Stimulated activated CD8-positive, alpha-beta memory T cell treated with anti-CD3 and anti-CD28 coated beads, Interleukin-2, amount 100 ng/mL, for 1 hour (primary cell): Measurements from ENCODE around the gene CST3.
"Not testable (repeated sequence)": the region's sequence is repeated elsewhere in the genome, so short reads cannot be mapped to it uniquely, and the experiment has no call there.

Source experiments
- DNase-seq, 2 donors: peaks; one replicate each; pipeline ENCODE4 v3.0.0-alpha.2; 2020; ENCODE audit warnings: low read depth in 2 of 2

The CST3 gene

DNA sequence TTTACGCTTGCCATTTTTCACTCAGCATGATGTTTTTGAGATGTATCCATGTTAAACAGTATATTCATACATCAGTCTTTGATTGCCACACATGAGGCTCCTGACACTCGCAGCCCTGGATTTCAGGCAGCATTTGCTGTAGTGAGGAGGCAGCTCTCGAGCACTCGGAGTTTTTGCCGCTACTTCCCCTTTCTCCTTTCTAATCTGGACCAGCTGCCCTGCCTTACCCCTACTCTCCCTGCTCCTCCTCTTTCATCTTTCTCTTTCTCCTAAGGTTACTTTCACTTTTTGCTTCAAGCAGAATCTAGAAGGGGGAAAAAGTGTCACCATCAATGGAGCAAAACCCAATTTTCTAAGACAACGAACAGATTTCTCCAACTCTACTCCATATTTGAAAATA lies 5.9 kb upstream of the CST3 start:
- DNase-seq: no peak

DNA sequence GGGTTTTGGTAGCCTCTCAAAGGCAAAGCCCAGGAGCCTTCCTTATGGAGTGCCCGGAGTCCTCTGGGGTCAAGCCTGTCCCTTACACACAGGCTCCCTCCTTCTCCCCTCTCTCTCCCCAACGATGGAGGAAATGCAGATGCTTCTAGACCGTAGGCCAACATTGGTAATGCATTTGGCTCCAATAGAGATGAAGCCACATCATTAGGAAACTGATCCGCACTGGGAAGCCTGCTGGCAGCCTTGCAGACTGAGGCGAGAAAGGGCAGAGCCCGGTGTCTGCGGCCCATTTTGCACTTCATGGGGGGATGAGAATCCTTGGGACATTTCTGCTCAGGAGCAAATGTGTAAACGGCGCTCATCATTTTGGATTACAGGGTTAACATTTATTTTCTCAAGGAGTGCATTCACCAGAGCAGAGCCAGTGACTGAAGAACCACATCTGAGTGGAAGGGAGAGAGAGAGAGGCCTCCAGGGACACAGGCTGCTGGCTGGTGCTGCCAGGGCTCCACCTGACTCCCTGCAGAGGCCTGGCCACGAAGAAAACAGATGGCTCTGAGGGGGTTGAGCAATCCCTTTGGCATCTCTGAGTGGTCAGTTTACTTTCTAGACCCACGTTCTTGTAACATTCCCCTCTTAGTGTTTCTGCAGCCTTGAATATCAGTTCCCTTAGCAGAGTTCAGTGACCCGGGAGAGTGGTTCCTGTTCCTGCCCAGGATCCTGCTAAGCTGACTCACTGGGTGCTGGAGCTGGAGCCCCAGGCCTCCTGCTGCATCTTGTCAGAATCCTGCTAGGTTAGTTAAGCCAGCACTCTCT lies 4.4 kb upstream of the CST3 start:
- DNase-seq: no peak

DNA sequence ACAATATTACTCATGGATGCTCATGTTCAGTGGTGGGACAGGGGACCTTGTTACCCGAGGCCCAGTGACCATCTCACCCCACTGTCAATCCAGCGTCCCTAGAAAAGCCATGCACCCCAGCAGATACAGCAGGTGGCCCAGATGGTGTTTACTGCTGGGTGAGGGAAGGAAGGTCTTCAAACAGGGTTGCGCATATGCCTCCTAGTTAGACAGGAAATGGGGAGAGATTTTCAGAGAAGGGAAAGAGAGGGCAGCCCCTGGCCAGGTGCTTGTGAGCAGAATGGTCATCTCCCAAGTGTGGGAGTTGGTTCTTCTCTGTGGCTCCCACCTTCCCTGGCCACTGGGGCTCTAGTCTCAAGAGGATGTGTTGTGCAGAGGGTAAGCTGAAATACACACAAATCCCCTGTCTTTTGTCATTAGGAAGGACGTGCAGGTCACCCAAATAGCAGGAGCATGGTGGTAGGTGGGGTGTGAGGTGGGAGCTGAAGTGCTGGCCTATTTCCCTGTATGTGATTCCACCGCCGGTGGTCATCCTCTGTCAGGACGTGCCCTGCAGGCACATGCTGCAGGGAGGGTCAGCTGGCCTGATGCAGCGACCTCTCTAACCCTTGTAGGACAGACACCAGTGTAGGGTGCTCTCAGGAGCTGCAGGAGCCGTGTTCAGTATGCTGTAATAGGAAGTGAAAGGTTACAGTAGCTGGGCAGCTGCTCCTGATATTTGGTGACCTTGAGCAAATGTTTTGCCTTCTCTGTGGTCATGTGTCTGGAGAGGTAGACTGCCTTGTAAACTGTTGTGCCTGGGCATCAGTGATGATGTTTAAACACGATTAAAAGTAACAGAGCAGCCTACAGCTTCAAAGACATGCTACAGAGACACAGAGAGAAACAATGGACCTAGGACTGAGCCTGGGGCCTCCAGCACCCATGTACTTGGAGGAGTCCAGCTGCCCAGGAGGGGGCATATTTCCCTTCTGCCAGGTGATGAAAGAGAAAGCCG lies 3.2 kb upstream of the CST3 start:
- DNase-seq: no peak

DNA sequence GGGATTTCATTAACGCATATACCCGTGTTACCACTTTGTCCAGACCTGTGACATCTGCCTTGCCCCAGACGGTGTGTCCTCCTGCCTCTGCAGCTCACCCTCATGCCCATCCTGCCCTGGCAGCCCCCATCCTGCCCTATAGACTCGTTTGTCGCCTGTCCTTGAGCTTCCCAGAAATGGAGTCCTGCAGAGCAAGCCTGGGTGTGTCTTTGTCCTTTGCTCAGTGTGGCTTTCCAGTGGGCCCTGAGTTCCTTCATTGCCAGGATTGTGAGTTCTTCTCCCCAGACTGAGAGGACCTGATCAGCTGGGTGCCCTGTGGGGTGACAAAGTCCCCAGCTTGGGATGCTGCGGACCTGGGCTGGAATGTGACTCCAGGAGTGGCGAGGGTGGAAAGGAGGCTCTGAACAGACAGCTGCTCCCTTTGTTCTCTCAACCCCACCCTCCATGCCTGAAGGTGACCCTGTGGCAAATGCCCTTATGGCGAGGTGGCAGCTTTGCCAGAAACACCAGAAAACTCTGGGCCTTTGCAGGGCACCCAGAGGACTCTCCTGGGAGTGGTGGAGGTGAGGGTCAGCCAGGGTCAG lies 2.4 kb upstream of the CST3 start:
- DNase-seq: no peak

DNA sequence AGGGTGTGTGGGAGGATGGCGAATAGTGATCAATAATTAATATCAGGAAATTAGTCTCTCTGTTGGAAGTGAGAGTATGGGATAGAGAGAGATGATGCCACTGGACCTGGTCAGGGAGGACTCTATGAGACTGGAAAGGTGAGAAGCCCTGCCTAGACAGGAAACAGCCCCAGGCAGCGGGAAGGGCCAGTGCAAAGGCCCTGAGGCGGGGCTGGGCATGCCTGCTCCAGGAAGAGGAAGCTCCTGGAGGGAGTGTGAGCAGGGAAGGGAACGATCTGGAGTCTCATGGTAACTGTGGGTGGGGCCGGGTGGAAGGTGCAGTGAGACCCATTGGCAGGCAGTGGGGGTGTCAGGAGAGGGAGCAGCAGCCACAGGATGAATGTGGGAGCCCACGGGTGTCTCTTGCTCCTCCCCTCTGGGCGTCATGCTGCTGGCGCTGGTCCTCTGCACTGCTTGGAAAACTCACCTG lies 1.8 kb upstream of the CST3 start:
- no peak for DNase-seq

DNA sequence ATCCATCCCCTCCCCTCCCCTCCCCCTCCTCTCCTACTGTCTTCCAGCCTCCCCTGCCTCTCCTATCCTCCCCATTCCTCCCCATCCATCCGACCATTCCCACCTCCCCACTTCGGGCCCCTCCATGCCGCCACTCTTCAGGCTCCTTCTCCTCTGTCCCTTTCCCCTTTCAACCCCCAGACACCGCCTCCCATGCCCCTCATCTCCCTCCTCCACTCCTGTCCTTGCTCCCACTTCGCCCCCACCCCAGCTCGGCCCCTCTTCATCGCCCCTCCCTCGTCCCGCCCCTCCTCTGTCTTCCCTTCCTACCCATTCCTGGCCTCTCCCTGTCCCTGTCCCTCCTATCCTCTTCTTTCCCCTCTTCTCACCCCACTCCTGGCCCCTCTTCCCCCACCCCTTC lies 554 bp upstream of the CST3 start:
- DNase-seq: no peak

- no peak for DNase-seq
Observed at GRCh38 chr20:23636908-23637281, 860 bp downstream of the CST3 start.

- no peak for DNase-seq
Observed at GRCh38 chr20:23636182-23636907, 1.4 kb downstream of the CST3 start.

GRCh38 chr20:23635768-23636090 lies 2.0 kb downstream of the CST3 start:
- DNase-seq: not testable (repeated sequence)

- DNase-seq: no peak
Observed at GRCh38 chr20:23634985-23635767, 2.6 kb downstream of the CST3 start.

GRCh38 chr20:23634044-23634801 lies 3.5 kb downstream of the CST3 start:
- DNase-seq: no peak

GRCh38 chr20:23632711-23633573 lies 4.8 kb downstream of the CST3 start:
- DNase-seq: no peak

GRCh38 chr20:23631981-23632710 lies 5.6 kb downstream of the CST3 start:
- no peak for DNase-seq

DNA sequence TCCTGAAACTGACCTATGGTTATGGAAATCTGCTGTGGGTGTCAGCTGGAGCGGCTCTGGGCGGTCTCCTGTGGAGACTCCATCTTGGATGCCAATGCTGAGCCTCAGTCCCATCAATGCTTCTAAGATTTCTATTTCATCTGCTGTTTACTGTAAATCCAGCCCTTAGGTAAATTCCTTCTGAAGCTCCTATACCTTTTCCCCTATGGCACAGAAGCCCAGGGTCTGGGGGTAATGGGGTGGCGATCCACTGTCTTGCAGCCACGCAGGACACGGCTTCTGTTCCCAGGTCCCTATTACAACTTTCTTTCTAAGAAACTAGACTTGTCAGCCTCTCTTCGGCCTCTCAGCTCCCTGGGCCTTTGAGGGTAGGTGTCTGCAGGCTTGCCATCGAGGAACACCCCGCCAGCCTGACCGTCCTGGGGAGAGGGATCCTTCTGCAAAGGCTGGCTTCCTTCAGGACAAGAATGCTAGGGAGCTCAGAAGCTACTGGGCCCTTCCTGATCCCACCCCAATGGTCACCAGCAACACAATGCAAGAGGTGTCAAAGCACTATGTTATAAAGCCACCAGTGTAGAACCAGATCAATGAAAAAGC lies 6.4 kb downstream of the CST3 start:
- no peak for DNase-seq

- no peak for DNase-seq
Observed at GRCh38 chr20:23630392-23630849, 7.3 kb downstream of the CST3 start.

DNA sequence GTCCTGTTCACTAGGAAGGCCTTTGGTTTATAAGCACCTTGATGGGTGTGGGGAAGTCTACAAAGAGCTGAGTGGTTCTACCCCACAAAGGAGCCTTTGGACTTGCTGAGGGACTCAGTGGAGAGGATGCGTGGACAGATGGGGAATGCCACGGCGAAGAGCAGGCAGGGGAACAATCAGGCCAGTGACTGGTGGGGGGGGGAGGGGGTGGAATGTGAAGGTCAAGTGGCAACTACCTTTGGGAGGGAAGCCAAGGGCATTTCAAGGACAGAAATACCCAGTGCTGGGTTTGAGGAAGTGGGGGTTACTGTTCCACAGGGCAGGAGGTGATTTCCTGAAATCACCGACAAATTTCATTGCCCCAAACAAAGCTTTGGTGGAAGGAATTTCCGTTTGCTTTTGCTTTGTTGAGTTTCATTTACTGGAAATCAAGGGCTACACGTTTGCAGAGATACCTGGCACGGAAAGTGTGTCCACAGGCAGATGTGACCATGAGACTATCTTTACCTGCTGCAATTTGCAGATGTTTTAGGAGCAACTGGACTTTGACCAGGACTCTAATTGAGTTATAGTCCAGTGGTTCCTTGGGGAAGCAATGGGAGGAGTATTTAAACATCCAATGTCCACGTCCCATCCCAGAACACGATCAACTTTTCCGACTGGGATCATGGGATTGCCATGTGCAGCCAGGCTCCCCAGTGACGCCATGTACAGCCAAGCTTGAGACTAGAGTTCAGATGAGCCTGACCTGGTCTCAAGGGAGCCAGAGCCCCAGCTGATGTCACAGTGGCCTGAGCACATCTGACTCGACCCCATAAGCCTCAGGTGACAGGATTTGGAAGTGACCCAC lies 8.0 kb downstream of the CST3 start:
- no peak for DNase-seq

DNA sequence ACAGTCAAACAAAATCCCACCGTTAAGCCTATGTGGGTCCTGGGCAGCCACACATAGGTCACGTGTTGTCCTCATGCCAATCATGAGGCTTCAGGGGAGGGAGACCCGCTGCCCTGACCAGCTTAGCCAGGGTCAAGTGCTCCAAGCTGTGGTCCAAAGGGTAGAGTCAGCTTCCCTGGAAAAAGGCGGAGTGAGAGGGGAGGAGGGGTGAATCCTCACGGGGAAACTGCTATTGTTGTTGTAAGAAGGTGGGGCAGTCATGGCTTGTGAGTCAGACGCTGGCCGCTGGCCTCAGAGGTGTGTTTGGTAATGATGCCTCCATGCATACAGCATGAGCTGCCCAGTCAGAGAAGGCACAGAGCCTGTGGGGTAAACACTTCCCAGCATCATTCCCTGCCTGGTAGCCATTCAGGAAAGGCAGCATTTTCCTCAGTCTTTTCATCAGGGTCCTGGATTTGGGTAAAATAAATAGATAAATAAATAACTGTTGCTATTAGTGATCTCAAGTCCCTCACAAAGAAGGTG lies 8.7 kb downstream of the CST3 start:
- no peak for DNase-seq
